Osteoblast (primary cell): ENCODE measurements around the gene MACROD2. TPM values are rescaled to one million over a fixed set of nuclear protein-coding genes. Genes with fewer than 3 reads are reported as not detected.

Source experiments
- DNase-seq: peaks from one replicate; pipeline ENCODE4 v3.0.0; 2011; ENCODE audit warnings: low spot score, mixed read lengths; ENCODE audit not compliant: insufficient read length; ENCODE audit errors: missing footprints
- H2AFZ ChIP-seq: 2 replicates; pipeline ENCODE4 v1.6.0; 2011; ENCODE audit warnings: mild to moderate bottlenecking, low read length
- H3K27ac ChIP-seq: 2 replicates; pipeline ENCODE4 v1.5.1; 2011; ENCODE audit warnings: mild to moderate bottlenecking, low read depth, low read length, moderate library complexity
- H3K27me3 ChIP-seq: 2 replicates; pipeline ENCODE4 v1.6.0; 2012; ENCODE audit warnings: mild to moderate bottlenecking, control low read depth, inconsistent platforms, low read length, moderate library complexity; ENCODE audit not compliant: insufficient read depth
- H3K36me3 ChIP-seq: 2 replicates; pipeline ENCODE4 v1.5.1; 2011; ENCODE audit warnings: mild to moderate bottlenecking, low read length, control low read depth, moderate library complexity; ENCODE audit not compliant: insufficient read depth
- H3K4me1 ChIP-seq: 2 replicates; pipeline ENCODE4 v1.5.1; 2011; ENCODE audit warnings: mild to moderate bottlenecking, low read length, control low read depth, moderate library complexity; ENCODE audit not compliant: insufficient read depth
- H3K4me2 ChIP-seq: 2 replicates; pipeline ENCODE4 v1.6.0; 2011; ENCODE audit warnings: mild to moderate bottlenecking, low read length; ENCODE audit not compliant: insufficient read depth
- H3K4me3 ChIP-seq: fragments of 200-600 bp; sonication (generic); 3 replicates; pipeline ENCODE4 v1.5.1; 2012; ENCODE audit warnings: mild to moderate bottlenecking, low read length, inconsistent platforms; ENCODE audit not compliant: insufficient read depth
- H3K79me2 ChIP-seq: 2 replicates; pipeline ENCODE4 v1.6.0; 2012; ENCODE audit warnings: mild to moderate bottlenecking, low read length, control low read depth, inconsistent platforms; ENCODE audit not compliant: insufficient read depth
- H3K9me3 ChIP-seq: 2 replicates; pipeline ENCODE4 v1.5.1; 2011; ENCODE audit warnings: low read depth, low read length, control low read depth
- H4K20me1 ChIP-seq: 2 replicates; pipeline ENCODE4 v1.6.0; 2012; ENCODE audit warnings: mild to moderate bottlenecking, low read length, control low read depth; ENCODE audit not compliant: insufficient read depth
- total RNA-seq: library from RNA; depleted of rRNA; stranded (reverse); fragments of >200 nt; gene quantifications from 2 replicates; pipeline ENCODE4 v1.2.3, GENCODE V29; 2012
- TF ChIP-seq, protein P1 (sequence below): IDR thresholded peaks from 2 replicates; pipeline ENCODE4 v1.5.1; 2011; ENCODE audit warnings: mild to moderate bottlenecking, low read depth, low read length, moderate library complexity; ENCODE audit errors: extremely low read depth

Gene MACROD2
- total RNA-seq, 1 donor = 4.0 TPM

DNA sequence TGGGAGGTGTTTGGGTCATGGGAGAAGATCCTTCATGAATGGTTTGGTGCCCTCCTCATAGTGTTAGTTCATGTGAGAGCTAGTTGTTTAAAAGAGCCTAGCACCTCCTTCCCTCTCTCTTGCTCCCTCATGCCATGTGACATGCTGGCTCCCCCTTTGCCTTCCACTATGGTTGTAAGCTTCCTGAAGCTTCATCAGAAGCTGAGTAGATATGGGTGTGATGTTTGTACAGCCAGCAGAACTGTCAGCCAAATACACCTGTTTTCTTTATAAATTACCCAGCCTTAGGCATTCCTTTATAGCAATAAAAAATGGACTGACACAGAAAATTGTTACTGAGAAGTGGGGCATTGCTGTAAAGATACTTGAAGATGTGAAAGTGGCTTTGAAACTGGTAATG is 1073.2 kb downstream of the MACROD2 start:
- Histone ChIP-seq H3K4me1 (no peaks in the 10 kb centered on the region), H3K4me3 (no peak overlapping the region), H3K27ac (no peak overlapping the region), H3K36me3 (no peaks in the 10 kb centered on the region), H3K4me2 (no peak overlapping the region), H4K20me1 (no peaks in the 10 kb centered on the region), H3K9me3 (peaks cover 3% of the 10 kb centered on the region), H3K79me2 (no peaks in the 10 kb centered on the region), H3K27me3 (no peaks in the 10 kb centered on the region), H2AFZ (no peak overlapping the region)
- TF ChIP-seq, protein P1, sequence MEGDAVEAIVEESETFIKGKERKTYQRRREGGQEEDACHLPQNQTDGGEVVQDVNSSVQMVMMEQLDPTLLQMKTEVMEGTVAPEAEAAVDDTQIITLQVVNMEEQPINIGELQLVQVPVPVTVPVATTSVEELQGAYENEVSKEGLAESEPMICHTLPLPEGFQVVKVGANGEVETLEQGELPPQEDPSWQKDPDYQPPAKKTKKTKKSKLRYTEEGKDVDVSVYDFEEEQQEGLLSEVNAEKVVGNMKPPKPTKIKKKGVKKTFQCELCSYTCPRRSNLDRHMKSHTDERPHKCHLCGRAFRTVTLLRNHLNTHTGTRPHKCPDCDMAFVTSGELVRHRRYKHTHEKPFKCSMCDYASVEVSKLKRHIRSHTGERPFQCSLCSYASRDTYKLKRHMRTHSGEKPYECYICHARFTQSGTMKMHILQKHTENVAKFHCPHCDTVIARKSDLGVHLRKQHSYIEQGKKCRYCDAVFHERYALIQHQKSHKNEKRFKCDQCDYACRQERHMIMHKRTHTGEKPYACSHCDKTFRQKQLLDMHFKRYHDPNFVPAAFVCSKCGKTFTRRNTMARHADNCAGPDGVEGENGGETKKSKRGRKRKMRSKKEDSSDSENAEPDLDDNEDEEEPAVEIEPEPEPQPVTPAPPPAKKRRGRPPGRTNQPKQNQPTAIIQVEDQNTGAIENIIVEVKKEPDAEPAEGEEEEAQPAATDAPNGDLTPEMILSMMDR = no peak
- DNase-seq = no peak

DNA sequence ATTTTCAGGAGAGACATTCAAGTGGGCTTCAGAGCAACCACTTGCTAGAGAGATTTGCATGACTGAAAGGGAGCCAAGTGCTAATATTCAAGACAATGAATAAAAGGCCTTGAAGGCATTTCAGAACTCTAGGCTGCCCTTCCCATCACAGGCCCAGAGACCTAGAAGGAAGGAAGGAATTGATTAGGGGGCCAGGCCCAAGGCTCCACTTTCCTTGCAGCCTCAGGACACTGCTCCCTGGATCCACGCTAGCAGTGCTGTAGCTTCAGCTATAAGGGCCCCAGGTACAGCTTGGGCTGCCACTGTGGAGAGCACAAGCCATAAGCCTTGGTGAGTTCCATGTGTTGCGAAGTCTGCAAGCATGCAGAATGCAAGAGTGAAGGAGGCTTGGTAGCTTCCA is 1074.0 kb downstream of the MACROD2 start:
- no peaks in the 10 kb centered on the region for H3K36me3 ChIP-seq
- H3K79me2 ChIP-seq = no peaks in the 10 kb centered on the region
- no peak overlapping the region for H3K4me3 ChIP-seq
- no peak overlapping the region for H2AFZ ChIP-seq
- H3K27me3 ChIP-seq = no peaks in the 10 kb centered on the region
- TF ChIP-seq, protein P1 = no peak
- DNase-seq = no peak
- H3K4me1 ChIP-seq = no peaks in the 10 kb centered on the region
- no peak overlapping the region for H3K27ac ChIP-seq
- no peaks in the 10 kb centered on the region for H4K20me1 ChIP-seq
- peaks cover 4% of the 10 kb centered on the region for H3K9me3 ChIP-seq
- no peak overlapping the region for H3K4me2 ChIP-seq

DNA sequence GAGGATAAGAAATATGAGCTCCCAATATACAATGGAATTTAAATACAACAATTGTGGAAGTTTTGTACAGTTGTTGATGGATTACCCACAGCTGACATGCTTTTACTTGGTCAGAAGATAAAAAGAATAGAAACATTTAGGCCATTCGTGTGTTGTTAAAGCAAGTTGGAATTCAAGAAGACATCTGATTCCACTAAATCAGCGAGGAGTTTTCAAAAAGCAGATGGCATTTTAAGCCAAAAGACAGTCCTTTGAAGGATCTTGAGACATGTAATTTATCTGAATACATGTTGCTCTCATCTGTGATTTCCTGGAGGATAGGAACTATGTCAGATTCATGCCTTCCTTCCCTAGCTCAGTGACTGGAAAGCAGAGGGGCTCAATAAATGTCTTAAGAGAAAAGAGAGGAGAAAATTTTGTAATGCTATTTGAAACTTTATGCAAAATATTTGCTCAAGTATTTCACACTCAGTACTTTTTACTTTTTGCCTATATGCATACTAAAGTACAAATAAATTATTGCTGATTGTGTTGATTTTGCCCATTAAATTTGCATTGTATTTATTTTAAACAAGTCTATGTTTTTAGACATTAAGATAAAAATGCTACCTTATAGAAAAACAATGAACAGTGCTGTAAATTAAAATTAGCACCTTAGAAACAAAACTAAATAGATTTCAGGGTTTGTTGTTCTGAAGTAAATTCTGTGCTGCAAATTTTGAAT is 1075.9 kb downstream of the MACROD2 start:
- Histone ChIP-seq H3K4me1 (no peaks in the 10 kb centered on the region), H3K4me2 (no peak overlapping the region), H3K79me2 (no peaks in the 10 kb centered on the region), H3K9me3 (peaks cover 6% of the 10 kb centered on the region), H2AFZ (no peak overlapping the region), H3K27ac (no peak overlapping the region), H3K4me3 (no peak overlapping the region), H3K27me3 (no peaks in the 10 kb centered on the region), H3K36me3 (no peaks in the 10 kb centered on the region), H4K20me1 (no peaks in the 10 kb centered on the region)
- no peak for DNase-seq
- TF ChIP-seq, protein P1 = no peak

DNA sequence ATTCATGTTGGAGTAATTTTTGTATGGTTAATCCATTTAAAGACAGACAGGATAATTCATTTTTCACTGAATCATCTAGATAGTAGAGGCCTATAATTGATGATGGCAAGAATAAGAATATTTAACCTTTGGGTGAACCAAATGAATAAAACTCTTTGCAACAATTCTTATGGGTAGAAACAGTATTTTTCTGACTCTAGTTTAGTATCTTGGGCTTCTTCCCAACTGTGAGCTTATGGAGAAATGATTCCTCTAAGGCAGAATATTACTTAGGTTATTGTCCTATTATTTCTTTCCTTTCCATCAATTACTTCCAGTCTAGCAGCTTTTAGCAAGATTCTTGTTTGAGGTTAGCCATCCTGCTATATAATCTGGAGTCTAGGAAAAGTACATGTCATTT is 1077.0 kb downstream of the MACROD2 start:
- TF ChIP-seq, protein P1 = no peak
- H4K20me1 ChIP-seq = no peaks in the 10 kb centered on the region
- DNase-seq = no peak
- H3K9me3 ChIP-seq = peaks cover 6% of the 10 kb centered on the region
- H3K79me2 ChIP-seq = no peaks in the 10 kb centered on the region
- no peaks in the 10 kb centered on the region for H3K4me1 ChIP-seq
- H2AFZ ChIP-seq = no peak overlapping the region
- no peak overlapping the region for H3K4me2 ChIP-seq
- H3K27me3 ChIP-seq = no peaks in the 10 kb centered on the region
- no peaks in the 10 kb centered on the region for H3K36me3 ChIP-seq
- H3K4me3 ChIP-seq = no peak overlapping the region
- no peak overlapping the region for H3K27ac ChIP-seq
